GM19025 (cell line): ENCODE measurements around the gene P3H3.

Experiments used
- ATAC-seq: cut with Tn5 transposase; IDR thresholded peaks from one replicate; pipeline ENCODE4 v1.9.1; 2021; ENCODE audit warnings: mild to moderate bottlenecking, low read depth, moderate library complexity; ENCODE audit not compliant: unreplicated experiment

P3H3 gene

DNA sequence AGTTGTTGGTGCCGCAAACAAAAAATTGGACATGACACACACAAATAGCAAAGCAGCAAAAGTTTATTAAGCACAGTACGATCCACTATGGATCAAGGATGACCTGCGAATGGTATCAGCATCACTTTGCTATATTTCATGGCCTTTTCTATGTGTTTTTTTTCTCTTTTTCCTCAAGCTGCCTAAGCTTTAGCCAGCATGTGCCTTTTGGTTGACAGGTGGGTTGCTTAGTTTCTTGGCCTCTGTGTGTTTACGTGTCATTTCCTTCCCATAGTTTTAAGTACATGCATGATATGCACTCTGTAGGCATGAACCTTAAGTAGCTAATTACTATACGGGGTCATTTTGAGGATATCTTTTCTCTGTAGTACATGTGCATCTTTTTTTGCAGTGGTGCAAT is 29.1 kb upstream of the P3H3 start:
- ATAC-seq, result no peak

DNA sequence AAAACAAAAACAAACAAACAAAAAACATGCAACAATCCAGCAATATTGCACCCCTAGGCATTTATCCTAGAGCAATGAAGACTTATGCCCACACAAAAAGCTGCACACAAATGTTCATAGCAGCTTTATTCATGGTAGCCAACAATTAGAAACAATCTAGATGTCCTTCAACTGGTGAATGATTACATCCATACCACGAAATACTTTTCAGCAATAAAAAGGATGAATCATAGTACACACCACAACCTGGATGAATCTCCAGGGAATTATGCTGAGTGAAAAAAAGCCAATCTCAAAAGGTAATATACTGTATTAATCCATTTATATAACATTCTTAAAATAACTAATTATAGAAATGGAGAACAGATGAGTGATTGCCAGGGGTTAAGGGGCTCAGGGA is 21.0 kb upstream of the P3H3 start:
- ATAC-seq, result no peak

DNA sequence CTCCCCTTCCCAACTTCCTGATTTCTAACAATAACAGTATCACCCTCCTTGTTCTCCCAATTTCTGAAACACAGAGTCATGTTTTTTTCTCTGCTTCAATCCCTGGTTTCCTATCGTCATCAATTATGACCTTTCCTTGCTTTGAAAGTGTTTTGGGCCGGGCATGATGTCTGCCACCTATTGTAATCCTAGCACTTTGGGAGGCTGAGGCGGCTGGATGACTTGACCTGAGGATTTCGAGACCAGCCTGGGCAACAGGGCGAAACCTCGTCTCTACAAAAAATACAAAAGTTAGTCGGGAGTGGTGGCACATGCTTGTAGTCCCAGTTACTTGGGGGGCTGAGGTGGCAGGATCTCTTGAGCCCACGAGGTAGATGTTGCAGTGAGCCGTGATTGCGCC is 19.2 kb upstream of the P3H3 start:
- no peak for ATAC-seq

DNA sequence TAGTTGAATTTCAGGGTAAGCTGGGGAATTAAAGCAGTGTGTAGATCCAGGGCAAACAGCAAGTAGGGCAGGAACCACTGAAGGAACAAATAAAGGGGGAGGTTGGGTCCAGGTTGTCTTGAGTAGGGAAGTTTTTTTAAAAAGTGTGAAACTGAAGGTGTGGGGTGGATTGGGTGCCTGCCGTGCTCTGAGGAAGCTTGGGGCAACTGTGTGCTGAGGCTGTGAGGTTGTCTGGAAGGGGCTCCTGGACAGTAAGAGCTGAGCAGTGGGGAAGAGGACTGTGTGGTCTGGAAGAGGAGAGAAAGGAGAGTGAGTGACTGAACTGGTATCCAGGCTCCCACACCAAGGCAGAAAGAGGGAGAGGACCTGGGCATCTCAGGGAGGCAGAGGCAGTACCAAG is 17.4 kb upstream of the P3H3 start:
- ATAC-seq, result no peak

DNA sequence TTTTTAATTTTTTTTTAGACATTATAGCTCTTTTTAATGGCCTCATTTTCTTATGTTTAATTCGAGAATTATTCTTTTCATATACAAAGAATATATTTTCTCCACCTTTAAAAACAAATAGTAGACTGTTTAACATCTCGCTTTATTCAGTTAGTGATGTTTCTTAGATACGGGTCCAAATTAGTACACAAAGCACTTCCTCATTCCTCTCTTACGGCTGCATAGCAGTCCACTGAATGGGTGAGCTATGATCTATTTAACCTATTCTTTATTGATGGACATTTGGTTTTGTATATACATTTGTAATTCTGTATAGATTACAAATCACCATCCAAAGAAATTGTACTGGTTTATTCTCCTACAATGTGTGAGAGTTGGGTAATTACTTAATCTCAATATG is 14.8 kb upstream of the P3H3 start:
- no peak for ATAC-seq

DNA sequence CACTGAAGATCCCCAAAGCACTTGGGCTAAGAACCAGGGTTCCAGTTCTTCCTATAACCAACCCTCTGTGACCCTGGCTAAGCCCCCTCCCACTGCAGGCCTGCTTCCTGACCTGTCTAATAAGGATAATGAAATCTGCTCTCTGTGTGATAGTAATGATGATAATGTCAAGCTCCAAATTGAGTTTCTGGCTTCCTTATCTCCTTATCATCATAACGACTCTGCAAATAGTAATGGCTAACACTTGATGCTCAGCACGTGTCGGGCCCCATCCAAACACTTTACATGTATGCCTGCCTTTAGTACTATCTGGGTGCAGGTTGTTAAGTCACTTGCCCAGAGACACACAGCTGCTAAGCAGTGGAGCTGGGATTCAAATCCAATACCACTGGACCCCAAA is 11.6 kb upstream of the P3H3 start:
- ATAC-seq, result no peak

GRCh38 chr12:6817098-6817497 is 11.1 kb upstream of the P3H3 start:
- no peak for ATAC-seq

DNA sequence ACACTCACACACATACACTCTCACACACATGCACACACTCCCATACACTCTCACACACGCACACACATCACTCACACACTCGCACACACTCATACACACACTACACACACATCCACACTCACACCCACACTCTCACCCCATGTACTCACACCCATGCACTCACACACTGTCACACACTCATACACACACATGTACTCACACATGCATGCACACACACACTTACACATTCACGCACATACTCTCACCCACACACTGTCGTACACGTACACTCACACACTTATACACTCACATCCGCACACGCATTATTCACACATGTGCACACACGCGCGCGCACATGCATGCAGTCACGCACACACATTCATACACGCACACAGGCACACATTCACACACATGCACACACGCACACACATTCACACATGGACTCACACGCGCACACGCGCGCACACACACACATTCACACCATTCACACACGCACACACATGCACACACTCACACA is 10.5 kb upstream of the P3H3 start:
- no peak for ATAC-seq

GRCh38 chr12:6818222-6818621 is 10.0 kb upstream of the P3H3 start:
- no peak for ATAC-seq

GRCh38 chr12:6818645-6819044 is 9.6 kb upstream of the P3H3 start:
- ATAC-seq, result no peak

DNA sequence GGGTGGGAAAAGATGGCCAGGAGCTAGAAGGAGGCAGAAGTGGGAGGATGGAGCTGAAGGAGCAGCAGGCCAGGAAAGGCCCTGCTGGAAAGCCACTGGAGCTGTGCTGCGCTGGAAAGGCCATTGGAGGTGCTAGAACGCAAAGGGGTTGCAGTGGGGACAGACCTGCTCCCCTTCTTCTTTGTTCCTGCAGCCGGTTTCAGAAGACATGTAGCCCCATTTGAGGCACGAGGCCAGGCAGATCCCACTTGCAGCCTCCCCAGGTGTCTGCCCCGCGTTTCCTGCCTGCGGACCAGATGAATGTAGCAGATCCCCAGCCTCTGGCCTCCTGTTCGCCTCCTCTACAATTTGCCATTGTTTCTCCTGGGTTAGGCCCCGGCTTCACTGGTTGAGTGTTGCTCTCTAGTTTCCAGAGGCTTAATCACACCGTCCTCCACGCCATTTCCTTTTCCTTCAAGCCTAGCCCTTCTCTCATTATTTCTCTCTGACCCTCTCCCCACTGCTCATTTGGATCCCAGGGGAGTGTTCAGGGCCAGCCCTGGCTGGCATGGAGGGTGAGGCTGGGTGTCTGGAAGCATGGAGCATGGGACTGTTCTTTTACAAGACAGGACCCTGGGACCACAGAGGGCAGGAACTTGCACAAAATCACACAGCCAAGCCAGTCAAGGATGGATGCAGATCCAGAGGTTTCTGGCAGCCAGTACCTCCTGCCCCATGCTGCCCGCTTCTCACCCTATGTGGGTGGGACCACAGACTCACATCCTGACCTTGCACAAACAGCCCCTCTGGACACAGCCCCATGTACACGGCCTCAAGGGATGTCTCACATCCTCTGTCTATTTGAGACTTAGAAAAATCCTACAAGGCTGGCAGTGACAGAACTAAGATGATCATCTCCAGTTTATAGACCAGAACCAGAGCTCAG is 8.8 kb upstream of the P3H3 start:
- ATAC-seq, result no peak

DNA sequence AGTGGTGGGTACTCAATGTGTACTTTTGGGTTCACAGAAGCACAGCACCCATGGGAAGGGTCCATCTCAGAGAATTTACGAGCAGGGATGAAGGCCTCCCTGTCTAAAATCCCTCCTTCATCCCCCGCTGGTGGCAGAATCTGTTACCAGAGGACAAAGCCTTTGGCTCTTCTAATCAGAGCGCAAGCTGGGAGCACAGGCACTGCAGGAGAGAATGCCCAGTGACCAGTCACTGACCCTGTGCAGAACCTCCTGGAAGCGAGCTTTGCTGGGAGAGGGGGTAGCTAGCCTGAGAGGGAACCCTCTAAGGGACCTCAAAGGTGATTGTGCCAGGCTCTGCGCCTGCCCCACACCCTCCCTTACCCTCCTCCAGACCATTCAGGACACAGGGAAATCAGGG is 8.0 kb upstream of the P3H3 start:
- ATAC-seq, result no peak

- ATAC-seq, result no peak
Measured at GRCh38 chr12:6821591-6822425, 6.4 kb upstream of the P3H3 start, which contains the start of gene GPR162. Gene GPR162 (plus strand): TSS chr12:6821821. CDS start chr12:6823899, 2,078 bp downstream.

GRCh38 chr12:6822426-6823135 is 5.6 kb upstream of the P3H3 start:
- ATAC-seq, result no peak

GRCh38 chr12:6823182-6824084 is 4.8 kb upstream of the P3H3 start:
- no peak for ATAC-seq

DNA sequence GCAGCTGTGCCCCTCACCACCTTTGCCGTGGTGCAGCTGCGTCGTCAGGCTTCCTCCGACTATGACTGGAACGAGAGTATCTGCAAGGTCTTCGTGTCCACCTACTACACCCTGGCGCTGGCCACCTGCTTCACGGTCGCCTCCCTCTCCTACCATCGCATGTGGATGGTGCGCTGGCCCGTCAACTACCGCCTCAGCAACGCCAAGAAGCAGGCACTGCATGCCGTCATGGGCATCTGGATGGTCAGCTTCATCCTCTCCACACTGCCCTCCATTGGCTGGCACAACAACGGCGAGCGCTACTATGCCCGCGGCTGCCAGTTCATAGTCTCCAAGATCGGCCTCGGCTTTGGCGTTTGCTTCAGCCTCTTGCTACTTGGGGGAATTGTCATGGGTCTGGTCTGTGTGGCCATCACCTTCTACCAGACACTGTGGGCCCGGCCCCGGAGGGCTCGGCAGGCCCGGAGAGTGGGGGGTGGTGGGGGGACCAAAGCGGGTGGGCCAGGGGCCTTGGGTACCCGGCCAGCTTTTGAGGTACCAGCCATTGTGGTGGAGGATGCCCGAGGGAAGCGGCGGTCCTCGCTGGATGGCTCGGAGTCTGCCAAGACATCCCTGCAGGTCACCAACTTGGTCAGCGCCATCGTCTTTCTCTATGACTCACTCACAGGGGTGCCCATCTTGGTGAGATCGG is 4.0 kb upstream of the P3H3 start:
- no peak for ATAC-seq

GRCh38 chr12:6824901-6825381 is 3.3 kb upstream of the P3H3 start:
- no peak for ATAC-seq

GRCh38 chr12:6825398-6826124 is 2.6 kb upstream of the P3H3 start:
- ATAC-seq, result no peak
